ENCODE results near the gene PRICKLE1. TPM values are rescaled to one million over a fixed set of nuclear protein-coding genes. Genes with fewer than 3 reads are reported as not detected.
"Not testable (repeated sequence)": the region's sequence is repeated elsewhere in the genome, so short reads cannot be mapped to it uniquely, and the experiment has no call there.

The PRICKLE1 gene
- total and polyA plus RNA-seq, 2 of the 13 experiments (the other 11 are each of a cell fraction or from before 2014, with no cell fraction given), result not detected

DNA sequence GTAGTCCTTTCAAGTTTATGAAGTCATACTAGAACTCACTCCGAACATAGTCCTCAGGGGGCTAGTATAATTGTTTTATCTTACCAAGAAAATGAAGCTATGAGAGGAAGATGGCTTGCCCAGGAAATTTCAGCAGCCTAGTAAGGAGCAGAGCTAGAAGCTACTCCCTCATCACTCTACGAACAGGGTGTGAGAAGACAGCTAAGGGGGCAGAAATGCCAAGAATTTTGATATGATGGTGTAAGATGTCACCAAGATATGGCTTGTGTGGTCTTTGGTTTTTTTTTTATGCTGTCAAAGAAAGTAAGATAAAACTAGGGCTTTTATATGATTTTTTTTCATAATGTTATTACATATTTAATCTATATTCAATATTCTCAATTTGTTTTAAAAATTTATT, 47.6 kb downstream of the PRICKLE1 start (continued):
- TF ChIP-seq NPAS2 (CRISPR knock-in tag; IDR thresholded peaks at IDR 0.05; ENCODE audit: borderline replicate concordance) (no peak), ZNF678 (CRISPR knock-in tag; IDR thresholded peaks at IDR 0.05) (no peak), ZNF790 (CRISPR knock-in tag; IDR thresholded peaks at IDR 0.05; ENCODE audit: borderline replicate concordance) (no peak), CBX5 (CRISPR knock-in tag; IDR thresholded peaks at IDR 0.05; ENCODE audit: borderline replicate concordance) (no peak), PAX8 (CRISPR knock-in tag; IDR thresholded peaks at IDR 0.05; ENCODE audit: borderline replicate concordance) (no peak), ZNF230 (CRISPR knock-in tag; IDR thresholded peaks at IDR 0.05) (no peak)
- TF ChIP-seq, protein P1, sequence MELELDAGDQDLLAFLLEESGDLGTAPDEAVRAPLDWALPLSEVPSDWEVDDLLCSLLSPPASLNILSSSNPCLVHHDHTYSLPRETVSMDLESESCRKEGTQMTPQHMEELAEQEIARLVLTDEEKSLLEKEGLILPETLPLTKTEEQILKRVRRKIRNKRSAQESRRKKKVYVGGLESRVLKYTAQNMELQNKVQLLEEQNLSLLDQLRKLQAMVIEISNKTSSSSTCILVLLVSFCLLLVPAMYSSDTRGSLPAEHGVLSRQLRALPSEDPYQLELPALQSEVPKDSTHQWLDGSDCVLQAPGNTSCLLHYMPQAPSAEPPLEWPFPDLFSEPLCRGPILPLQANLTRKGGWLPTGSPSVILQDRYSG (CRISPR knock-in tag; IDR thresholded peaks at IDR 0.05), result no peak

DNA sequence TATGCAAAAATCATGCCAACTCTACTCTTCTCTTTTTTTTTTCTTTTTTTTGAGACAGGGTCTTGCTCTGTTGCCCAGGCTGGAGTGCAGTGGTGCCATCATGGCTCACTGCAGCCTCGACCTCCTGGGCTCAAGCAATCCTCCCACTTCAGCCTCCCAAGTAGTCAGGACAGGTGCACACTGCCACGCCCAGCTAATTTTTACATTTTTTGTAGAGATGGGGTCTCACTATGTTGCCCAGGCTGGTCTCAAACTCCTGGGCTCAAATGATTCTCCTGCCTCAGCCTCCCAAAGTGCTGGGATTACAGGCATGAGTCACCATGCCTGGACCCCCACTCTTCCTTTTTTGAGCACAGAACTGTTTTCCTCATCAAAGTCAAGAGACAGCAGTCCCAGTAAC, 48.2 kb downstream of the PRICKLE1 start:
- TF ChIP-seq ZNF121 (CRISPR knock-in tag; IDR thresholded peaks at IDR 0.05), result 0 out of 2 replicates have a peak, but pooled peaks have one; percentile 11
- H3K9ac ChIP-seq (ENCODE audit: insufficient read depth, low read depth, low read length); H3K36me3 ChIP-seq (replicated peaks in 1 of 2; ENCODE audit: control insufficient read depth in 1 of 2, insufficient read depth in 2 of 2, low read length in 2 of 2); intact Hi-C loops (cut with micrococcal nuclease; ENCODE audit: unreplicated experiment); H3K79me2 ChIP-seq (ENCODE audit: insufficient read depth, low read length); BruUV-seq (replicated peaks); H3K27me3 ChIP-seq (ENCODE audit: control insufficient read depth in 1 of 2, insufficient read depth in 2 of 2, low read length in 2 of 2); DNase-seq (ENCODE audit: low spot score); H3K4me1 ChIP-seq (ENCODE audit: insufficient read depth, low read length); H4K20me1 ChIP-seq (ENCODE audit: insufficient read depth, low read length); in situ Hi-C loops (cut with HindIII; ENCODE audit: extremely low pct_ligation_motif_present, low pct_unique_long_range_greater_than_20kb); H3K4me2 ChIP-seq (ENCODE audit: low read depth, low read length); FAIRE-seq; CTCF ChIA-PET (ENCODE audit: low intra/inter-chr PET ratio, low total read pairs); POLR2A ChIA-PET; H3K4me3 ChIP-seq (replicated peaks in 1 of 3; ENCODE audit: insufficient read depth in 1 of 3, low read depth in 2 of 3, low read length in 3 of 3); H2AFZ ChIP-seq (ENCODE audit: low read length); H3K9me3 ChIP-seq (ENCODE audit: low read length); H3K27ac ChIP-seq (ENCODE audit: extremely low read length, insufficient read depth, low read length); ATAC-seq: not testable (repeated sequence)
- WGBS (ENCODE audit: low lambda C conversion rate), result 5% methylated on average over 2 of the region's 2 CpGs
